Stimulated activated CD4-positive, alpha-beta T cell treated with anti-CD3 and anti-CD28 coated beads, Interleukin-4, amount 100 ng/mL, for 48 hours (primary cell): ENCODE measurements around the gene ANTXR1.

Experiments used
- DNase-seq, 2 donors: peaks; one replicate each; pipeline ENCODE4 v3.0.0-alpha.2; 2020; ENCODE audit warnings: low read depth in 2 of 2

The ANTXR1 gene

DNA sequence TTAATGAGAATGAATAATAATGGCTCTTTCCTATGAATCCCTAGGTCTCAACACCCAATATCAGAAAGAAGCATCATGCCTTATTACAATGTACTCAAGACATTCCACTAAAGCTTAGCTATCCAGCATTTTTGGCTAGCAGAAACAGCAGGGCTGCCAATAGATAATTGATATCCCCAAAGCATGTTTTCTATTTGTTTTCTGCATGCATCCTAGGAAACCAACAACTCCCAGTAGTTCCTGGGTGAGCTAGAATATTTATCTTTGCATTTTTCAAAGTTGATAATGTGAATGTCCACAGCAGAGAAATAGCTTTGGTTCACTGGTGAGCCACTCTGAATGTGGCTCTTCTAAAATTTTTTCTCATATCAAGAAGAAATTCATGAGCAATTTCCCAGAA is 5.8 kb upstream of the ANTXR1 start:
- no peak for DNase-seq

DNA sequence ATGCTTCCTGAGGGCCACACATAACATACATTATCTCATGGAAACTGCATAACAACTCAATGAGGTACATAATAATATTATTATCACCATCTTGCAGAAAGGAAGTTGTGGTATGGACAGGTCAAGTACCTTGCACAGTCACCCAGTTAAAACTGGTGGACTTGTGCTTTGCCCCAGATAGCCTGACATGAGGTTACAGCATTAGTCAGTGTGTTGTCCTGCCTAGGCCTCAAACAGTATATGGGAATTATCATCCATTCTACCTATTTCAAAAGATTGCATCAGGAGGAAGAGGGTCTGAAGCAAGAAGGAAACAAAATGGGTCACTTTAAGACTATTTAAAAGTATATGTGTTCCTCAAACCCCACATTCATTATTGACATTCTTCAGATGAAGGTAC is 5.4 kb upstream of the ANTXR1 start:
- no peak for DNase-seq

DNA sequence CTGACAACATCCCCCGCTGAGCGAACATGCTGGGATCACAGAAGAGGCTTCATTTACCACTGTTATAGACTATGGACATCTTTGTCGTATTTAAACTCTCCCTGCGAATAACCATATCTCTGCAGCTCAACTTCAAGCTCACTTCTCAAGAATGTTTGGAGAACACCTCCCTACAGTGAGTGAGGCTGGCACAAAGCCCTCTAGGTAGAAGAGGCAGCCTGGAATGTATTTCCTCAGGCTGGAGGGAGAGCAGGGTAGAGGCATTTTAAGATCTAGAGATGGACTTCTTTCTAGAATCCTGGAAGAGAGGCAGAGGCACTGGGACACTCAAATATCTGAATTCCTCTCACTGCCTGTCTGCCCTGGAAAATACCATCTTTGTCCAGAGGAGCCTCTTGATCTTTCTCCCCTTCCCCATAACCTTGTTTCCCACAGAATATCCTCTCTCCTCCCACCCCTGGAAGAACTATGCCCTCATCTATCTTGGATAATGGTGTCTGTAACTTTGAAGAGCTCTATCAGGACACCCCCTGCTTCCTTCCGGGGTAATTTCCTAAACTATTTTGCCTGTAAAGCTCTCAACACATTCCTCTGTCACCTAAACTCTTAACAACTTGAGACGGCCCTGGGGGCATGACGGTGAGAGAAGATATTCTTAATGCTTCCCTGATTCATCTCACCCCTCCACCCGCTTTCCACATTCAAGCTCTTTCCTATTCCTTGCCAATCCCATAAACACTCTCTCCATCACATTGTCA is 2.4 kb upstream of the ANTXR1 start:
- no peak for DNase-seq

DNA sequence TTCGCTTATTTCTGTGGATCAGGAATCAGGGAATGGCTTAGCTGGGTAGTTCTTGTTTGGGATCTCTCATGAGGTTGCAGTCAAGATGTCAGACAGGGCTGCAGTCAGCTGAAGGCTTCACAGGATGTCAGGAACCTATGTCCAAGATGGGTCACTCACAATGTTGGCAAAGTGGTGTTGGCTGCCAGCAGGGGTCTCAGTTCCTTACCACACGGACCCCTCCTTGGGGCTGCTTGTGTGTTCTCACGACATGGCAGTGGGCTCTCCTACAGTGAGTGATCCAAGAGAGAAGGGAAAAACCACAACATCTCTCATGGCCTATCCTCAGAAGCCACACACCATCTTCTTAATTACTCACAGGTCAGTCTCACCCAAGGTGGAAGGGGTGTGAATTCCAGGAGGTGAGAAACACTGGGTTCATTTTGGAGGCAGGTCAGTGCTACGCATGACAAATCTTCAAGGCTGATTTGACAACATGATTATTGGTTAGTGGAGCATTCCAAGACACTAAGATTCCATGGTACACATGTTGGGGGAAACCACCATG is 1.3 kb upstream of the ANTXR1 start:
- DNase-seq: no peak

DNA sequence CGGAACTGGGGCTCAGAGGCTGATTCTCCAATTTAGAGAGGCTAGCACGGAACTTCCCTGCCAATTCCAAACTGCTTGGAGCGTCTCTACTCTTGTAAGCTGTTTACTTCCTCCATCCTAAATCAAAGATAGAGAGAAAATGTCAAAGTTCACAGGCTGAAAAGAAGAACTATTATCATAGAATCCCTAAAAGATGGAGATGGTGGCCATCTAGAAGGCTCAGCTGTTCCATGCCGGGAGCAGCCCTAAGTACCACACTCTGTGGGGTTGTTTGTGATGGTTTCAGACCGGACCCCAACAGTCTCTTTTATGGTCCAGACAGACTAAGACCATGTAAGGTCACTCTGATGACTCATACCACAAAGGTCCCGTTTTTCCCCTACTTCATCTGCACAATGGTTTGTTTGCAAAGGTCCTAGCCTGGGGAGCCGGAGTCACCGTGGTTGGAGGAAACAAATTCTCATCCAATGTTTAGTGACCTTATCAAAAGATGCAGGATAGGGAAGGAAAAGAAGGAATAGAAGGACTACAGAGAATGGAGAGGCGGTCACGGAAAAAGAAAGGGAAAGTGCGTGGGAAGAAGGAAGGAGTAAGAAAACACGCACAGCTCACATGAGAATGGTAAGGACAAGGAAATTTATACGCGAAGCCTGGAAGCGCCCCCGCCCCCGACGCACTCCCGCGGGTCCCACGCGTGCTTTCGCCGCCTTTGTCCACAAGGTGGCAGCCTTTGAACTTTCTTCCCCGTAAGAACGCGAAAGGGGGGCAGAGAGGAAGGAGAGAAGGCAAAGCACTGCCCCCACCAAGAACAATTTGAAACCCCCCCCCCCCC is 453 bp upstream of the ANTXR1 start:
- peak; percentile 24 to 33 for DNase-seq

DNA sequence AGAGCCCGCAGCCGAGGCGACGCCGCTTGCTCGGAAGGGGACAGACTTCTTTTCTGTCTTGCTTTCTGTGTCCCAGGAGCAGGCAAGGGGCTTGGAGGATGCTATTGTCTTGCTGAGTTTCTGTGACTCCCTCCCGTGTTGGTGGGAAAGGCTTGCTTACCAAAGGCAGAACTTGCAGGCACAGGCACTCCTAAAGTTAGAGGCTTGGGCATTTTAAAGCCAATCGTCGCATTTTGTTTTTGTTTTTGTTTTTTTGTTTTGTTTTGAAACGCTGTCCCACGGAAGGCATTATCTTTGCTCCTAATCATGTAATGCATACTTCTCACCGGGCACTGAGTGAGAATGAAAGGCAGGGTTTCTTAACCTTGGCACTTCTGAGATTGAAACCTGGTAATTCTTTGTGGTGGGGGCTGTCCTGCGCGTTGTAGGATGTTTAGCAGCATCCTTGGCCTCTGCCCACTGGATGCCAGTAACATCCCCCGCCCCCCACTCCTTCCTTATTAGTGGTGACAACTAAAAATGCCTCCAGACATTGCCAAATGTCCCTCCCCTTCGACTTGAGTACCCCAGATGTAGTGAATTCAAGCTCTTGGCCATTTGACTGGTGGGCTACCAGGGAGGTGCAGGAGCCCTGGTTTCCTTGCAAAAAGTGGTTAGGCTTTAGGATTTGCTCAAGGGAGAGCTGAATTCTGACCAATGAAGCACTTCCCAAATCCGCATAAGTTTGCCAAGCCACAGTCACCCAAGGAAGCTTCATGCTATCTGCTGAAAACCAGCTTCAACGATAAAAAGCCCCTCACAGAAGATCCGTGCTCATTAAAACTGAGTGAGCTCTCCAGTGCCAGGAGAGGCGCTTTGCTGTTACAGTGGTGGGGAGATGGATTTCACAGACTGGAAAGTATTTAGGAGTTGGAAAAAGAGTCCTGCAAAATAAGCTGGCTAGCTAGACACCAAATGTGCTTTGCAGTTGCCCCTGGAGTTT is 1.2 kb downstream of the ANTXR1 start:
- DNase-seq: peak in 1 of 2 donors; percentile 19

DNA sequence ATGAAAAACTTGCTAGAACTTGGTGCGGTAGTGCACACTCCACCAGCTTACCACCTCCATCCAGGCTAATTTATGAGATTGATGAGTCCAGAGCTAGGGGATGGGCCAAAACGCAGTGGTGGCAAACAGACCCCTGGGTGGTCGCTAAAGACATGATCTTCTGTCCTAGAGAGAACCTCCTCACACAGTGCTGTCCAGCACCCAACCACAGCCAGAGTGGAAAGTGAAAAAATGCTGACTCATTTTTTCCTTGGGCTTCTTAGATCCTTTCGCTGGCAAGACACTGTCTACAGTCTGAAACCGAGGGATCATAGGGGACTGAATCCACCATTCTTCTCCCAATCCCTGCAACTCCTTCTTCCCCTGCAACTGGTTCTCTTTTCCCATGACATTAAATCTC is 4.1 kb downstream of the ANTXR1 start:
- no peak for DNase-seq

DNA sequence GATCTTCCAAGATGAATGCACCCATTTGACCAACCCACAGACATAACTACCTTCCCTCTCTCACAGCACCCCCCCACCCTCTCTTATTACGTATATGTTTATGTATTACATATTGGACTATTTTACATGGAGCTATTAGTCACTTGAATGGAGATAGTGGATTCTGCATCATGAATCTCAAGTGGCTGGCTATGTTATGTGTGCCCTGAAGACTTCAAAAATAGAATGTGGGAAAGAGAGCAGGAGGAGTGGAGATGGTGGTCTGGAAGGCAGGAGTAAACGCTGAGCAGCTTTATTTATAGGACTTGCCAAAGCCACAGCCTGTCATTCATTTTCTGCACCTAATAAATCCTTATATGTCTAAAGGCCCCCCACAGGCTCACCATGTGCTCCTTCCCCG is 4.9 kb downstream of the ANTXR1 start:
- no peak for DNase-seq

DNA sequence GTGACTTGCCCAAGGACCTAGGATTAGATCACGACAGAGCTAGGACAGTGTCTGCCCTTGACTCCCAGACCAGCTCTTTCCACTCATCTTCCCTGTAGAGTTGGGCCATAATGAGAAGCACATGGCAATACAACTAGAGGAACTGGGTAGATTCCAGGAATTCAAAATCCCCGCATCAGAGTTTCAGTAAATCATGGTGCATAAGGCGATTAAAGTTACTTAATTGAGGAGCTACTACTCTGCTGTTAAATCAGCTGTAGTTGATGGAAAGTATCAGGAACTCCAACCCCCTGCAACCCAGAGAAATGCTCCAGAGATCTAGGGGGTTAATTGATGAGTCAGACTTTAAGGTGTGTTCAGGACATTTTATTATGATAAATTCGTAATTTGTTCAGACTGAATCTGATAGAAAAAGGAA is 5.7 kb downstream of the ANTXR1 start:
- no peak for DNase-seq

DNA sequence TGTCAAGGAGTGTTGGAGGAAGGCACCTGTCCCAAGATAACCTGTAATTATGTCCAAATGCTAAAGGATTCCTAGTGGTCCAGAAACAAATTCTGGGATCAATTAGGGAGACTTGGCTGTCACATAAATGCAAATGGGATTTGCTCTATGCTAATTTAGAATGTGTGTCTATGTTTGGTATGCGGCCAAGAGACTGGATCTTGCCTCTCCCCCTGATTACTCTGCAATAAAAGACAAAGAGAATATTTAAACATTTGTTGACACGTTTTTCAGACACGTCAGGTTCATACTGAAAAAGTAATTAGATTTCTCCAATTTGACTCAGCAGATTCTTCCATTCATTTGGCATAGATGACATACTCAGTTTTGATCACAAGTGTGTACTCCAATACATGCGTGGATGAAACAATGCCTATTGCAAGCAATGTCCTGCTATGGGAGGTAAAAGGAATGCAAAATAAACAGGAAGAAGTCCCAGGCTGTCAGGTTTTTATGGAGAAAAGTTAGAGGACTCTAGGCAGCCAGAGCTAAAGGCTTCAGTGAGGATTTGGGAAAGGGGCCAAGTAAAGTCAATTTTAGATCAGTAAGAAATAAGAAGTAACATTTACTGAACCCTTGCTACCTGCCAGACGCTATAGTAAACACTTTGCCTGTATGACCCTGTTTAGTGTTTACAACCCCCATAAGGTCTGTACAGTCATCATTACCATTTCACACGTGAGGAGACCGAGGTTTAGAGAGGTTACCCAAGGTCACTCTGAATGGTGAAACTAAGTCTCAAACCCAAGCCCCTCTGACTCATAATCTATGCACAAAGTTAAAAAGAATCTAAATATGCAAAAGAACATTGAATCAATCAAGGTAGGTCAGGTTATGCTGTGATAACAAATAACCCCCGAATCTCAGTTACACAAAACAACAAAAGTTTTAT is 7.8 kb downstream of the ANTXR1 start:
- no peak for DNase-seq

DNA sequence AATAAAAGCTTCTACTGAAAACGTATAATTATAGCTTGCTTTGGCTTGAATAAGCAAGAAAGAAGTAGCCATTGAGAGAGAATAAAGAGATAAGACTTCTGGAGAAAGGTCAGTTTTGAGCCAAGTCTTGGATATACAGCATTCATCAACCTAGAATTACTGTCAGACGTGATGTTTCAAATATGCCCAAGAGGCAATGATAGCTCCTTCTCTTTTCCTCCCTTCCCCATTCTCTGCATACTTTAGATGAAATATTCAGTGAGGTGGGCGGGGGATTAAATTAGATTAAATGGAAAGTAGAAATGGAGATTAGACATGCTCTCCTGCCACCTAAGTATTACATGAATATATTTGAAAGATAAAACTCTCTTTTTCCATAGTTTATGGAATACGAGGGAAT is 8.7 kb downstream of the ANTXR1 start:
- no peak for DNase-seq

DNA sequence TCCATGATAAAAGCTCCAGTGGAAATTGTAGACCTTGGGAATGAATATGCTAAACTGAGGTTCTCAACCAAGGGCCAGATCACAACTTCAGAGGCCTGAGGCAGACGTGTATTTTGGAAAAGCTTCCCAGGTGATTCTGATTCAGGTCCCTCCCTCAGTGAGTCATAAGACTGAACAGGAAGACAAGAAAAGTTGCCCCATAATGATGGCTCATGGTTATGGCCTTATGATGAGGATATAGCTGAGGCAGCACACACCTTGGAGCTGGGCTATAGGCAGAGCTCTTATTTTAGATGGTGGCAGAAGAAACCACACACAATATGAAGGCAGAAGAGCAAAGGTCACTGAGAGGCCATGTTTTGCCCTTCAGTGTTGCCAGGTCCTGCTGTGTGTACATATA is 9.6 kb downstream of the ANTXR1 start:
- no peak for DNase-seq

DNA sequence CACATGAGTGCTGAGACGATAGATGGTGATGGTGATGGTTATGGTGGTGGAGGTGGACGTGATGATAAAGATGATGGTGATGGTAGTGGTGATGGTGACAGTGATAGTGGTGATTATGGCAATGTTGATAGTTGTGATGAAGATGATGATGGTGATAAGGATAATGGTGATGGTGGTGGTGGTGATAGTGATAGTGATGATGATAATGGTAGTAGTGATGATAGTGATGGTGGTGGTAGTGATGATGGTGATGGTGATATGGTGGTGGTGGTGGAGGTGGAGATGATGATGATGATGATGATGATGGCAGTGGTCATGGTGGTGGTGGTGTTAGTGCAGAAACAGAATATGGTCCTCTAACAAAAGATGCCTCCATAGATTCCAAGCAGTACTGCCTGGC is 10.3 kb downstream of the ANTXR1 start:
- no peak for DNase-seq

DNA sequence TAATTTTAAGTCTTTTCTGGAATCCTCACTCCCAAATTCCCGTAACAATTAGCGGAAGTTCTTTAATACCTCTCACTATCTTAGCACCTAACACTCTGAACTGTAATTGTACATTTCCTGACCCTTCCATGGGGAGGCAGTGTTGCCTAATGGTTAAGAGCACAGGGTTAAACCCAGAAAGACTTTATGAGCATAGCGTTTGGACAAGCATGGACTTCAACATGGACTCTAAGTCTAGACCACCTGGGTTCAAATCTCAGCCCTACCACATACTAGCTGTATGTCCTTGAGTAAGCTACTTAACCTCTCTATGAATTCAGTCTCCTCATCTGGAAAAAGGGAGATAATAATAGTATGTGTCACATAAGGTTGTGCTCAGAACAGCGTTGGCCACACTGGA is 13.0 kb downstream of the ANTXR1 start:
- DNase-seq: peak in 1 of 2 donors; percentile 25

DNA sequence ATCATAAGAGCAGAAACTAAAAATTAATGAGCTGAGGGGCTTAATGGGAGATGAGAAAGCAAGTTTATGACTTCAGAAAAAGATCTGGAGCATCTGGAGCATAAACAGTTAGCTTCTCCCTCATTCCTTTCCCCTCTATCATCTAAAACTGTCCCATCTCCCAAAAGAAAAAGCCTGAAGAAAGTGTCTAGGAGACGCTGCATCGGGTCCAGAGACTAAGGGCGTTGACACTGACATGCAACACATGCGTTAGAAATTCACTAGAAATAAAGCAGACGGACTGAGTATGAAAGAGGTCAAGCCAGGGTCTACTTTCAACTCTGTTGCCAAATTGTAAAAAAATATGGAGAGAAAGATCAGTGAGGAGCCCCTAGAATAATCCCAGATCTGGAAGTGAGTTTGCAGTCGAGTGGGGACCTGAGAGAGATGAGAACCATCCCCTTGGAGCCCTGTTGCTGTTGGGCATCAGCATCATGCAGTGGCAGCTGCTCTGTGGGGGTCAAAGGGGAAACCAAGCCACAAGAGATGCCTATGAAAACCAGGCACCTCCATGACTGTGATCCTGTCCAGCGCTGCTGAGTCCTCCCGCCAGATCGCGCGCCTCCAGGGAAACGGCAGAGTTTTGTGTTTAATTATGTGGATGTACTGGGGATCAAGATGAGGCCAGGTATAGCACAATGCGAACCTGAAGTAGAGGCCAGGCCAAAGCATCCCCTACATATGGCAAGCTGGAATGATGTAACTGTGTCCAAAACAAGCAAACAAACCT is 13.9 kb downstream of the ANTXR1 start:
- DNase-seq: no peak

DNA sequence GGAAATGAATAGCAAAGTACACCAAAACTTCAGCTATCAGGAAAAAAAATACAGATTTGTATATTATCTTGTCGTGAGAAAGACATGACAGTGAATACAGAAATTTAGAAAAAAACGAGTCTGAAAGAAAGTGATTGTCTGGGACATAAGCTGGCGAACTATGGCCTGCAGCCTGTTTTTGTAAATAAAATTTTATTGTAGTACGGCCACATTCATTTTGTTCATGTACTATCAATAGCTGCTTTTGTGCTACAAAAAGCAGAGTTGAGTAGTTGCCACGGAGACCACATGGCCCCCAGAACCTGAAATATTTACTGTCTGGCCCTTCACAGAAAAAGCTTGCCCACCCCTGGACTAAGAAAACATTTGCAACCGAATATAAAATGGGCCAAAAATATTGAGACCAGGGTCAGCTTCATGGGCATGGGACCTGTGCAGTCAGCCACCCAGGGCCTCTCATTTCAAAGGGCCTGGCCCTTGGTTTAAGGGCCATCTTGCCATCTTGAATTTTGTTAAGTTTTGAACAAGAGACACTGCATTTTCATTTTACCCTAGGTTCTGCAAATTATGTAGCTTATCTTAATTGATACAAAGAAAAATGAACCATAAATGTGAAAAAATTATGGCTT is 17.9 kb downstream of the ANTXR1 start:
- DNase-seq: no peak

DNA sequence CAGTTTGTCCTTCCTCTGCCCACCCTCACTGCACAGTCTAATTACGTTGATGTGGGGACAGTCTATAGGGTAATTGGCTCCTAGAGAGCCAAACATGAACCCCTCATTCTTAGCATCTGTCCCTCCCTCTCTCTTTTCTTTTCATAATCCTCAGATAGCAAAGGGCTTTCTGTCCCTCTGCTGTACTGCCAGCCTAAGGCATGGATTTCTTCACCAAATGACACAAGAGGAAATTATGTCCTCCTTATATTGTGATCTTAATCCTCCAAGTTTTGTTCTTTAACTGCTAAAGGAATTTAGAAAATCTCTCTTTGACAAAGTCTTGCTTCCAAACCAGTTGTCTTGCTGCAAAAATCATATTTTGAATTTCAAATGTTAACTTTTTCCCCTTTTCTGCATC is 18.5 kb downstream of the ANTXR1 start:
- no peak for DNase-seq

DNA sequence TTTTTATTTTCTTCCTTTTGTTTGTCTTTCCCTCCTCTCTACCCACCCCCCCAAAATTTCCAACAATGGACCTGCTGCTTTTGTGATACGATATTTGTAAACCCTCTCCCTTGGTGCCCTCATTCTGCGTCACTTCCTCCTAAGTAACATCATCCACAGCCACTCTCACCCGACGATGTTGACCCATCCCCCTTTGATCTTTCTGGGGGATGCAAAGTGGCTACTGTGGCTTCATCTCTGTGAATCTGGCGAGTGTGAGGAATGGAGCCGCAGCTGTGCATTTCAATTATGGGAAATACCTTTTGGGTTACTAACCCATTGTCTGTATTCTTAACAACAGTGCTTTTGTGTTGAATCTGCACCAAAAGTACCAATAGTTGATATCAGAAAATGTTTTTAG is 19.4 kb downstream of the ANTXR1 start:
- no peak for DNase-seq

DNA sequence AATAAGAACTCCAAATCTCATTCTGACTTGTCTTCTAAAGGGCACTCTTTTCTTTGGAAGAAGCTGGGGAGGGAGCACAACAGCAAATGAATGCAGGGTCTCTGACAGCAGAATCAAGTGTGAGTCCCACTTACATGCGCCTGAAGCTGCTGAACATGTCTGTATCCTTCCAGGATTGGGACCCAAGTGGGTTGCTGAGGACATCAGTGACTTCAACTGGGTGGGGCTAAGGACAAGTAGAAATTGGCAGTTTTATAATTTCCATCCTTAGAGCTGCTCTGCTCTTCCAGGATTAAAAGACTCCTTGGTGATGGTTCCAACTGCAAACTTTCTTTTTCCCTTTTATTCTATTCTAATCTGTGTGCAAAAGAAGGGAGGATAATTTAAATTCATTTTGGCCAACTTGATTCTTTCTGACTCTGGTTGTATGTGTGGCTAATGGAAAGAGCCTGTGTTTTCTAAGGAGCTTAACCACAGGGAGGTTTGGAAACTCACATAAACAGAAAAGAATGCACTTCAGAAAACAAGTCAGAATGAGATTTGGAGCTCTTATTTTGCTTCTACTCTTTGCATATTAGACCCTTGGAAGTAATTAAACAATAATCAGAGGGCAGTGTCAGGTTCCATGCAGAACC is 20.6 kb downstream of the ANTXR1 start:
- DNase-seq: no peak
